Endothelial cell (in vitro differentiated cells): ENCODE results near the gene EFTUD2. TPM values are rescaled to one million over a fixed set of nuclear protein-coding genes. Genes with fewer than 3 reads are reported as not detected.

Experiments
- DNase-seq: peaks from one replicate; pipeline ENCODE4 v3.0.0; 2021; ENCODE audit warnings: low spot score
- H3K27ac Mint-ChIP-seq: one replicate; pipeline ENCODE4 v1.8.0; 2021; ENCODE audit warnings: mixed read lengths, inconsistent platforms; ENCODE audit not compliant: unreplicated experiment
- H3K27me3 Mint-ChIP-seq: one replicate; pipeline ENCODE4 v1.8.0; 2021; ENCODE audit warnings: mild to moderate bottlenecking, moderate library complexity, mixed read lengths, inconsistent platforms; ENCODE audit not compliant: unreplicated experiment
- H3K36me3 Mint-ChIP-seq: one replicate; pipeline ENCODE4 v1.8.0; 2021; ENCODE audit warnings: mild to moderate bottlenecking, low read depth, mixed read lengths, inconsistent platforms; ENCODE audit not compliant: unreplicated experiment
- H3K4me1 Mint-ChIP-seq: one replicate; pipeline ENCODE4 v1.8.0; 2021; ENCODE audit warnings: mild to moderate bottlenecking, mixed read lengths, inconsistent platforms; ENCODE audit not compliant: unreplicated experiment
- H3K4me3 Mint-ChIP-seq: one replicate; pipeline ENCODE4 v1.8.0; 2021; ENCODE audit warnings: mild to moderate bottlenecking, mixed read lengths, inconsistent platforms; ENCODE audit not compliant: unreplicated experiment
- H3K9me3 Mint-ChIP-seq: one replicate; pipeline ENCODE4 v1.8.0; 2021; ENCODE audit warnings: mixed read lengths, inconsistent platforms; ENCODE audit not compliant: unreplicated experiment
- total RNA-seq: library from RNA; stranded (reverse); fragmentation: NEBNext Ultra II Directional; extraction: Animal tissue kit (Norgen Biotek cat#: 25700); gene quantifications from one replicate; pipeline ENCODE4 v1.2.1, GENCODE V29; 2021; ENCODE audit not compliant: unreplicated experiment
- TF ChIP-seq, protein P1 (sequence below): fragments of 200-600 bp; sonication (generic); IDR thresholded peaks from one replicate; pipeline ENCODE4 v1.5.0; 2021; ENCODE audit warnings: antibody characterized with exemption; ENCODE audit not compliant: unreplicated experiment

Gene EFTUD2
- total RNA-seq, 1 donor from 2014 or later: 154 TPM

DNA sequence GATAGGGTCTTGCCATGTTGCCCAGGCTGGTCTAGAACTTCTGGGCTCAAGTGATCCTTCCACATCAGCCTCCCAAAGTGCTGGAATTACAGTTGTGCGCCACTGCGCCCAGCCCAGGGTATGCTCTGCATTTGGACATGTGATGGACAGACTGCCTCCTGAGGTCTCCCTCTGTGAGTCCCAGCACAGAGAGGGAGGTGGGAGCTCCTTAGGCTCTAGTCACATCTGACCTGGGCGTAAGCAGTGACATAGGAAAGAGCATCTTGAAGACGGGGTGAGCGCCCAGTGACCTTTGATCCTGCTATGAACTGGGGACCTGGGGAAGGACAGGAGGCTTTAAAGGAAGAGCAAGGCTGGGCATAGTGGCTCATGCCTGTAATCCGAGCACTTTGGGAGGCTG, 18.2 kb upstream of the EFTUD2 start:
- Mint-ChIP-seq H3K36me3 (peaks cover 4% of the 10 kb centered on the region), H3K9me3 (no peaks in the 10 kb centered on the region), H3K27ac (no peak overlapping the region), H3K4me1 (peaks cover 7% of the 10 kb centered on the region), H3K27me3 (peaks cover 11% of the 10 kb centered on the region), H3K4me3 (no peak overlapping the region)
- TF ChIP-seq, protein P1, sequence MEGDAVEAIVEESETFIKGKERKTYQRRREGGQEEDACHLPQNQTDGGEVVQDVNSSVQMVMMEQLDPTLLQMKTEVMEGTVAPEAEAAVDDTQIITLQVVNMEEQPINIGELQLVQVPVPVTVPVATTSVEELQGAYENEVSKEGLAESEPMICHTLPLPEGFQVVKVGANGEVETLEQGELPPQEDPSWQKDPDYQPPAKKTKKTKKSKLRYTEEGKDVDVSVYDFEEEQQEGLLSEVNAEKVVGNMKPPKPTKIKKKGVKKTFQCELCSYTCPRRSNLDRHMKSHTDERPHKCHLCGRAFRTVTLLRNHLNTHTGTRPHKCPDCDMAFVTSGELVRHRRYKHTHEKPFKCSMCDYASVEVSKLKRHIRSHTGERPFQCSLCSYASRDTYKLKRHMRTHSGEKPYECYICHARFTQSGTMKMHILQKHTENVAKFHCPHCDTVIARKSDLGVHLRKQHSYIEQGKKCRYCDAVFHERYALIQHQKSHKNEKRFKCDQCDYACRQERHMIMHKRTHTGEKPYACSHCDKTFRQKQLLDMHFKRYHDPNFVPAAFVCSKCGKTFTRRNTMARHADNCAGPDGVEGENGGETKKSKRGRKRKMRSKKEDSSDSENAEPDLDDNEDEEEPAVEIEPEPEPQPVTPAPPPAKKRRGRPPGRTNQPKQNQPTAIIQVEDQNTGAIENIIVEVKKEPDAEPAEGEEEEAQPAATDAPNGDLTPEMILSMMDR: no peak
- DNase-seq: no peak

DNA sequence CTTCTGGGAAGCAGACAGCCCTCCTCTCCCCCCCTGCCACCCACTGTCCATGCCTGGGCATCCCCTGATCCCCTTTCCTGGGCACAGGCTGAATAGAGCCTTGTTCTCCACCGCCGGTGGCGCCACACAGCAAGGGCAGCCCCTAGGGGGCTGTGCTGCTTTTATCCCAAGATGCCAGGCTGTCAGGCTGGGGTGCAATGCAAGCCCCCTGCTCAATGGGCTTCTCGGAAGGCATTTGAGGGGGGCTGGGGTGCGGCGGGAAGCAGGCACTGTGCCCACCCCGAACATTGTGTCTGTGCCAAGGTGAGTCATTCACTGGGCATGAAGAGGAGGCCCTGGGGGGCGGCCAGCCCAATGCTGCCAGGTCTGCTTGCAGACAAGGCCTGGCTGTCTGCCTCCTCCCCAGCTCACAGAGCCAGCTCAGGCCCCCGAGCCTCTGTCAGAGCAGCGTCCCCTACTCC, 17.6 kb upstream of the EFTUD2 start:
- Mint-ChIP-seq H3K4me1 (peaks cover 9% of the 10 kb centered on the region), H3K27ac (no peak overlapping the region), H3K27me3 (peaks cover 10% of the 10 kb centered on the region), H3K4me3 (no peak overlapping the region), H3K9me3 (no peaks in the 10 kb centered on the region), H3K36me3 (peaks cover 4% of the 10 kb centered on the region)
- DNase-seq: no peak
- TF ChIP-seq, protein P1: no peak

DNA sequence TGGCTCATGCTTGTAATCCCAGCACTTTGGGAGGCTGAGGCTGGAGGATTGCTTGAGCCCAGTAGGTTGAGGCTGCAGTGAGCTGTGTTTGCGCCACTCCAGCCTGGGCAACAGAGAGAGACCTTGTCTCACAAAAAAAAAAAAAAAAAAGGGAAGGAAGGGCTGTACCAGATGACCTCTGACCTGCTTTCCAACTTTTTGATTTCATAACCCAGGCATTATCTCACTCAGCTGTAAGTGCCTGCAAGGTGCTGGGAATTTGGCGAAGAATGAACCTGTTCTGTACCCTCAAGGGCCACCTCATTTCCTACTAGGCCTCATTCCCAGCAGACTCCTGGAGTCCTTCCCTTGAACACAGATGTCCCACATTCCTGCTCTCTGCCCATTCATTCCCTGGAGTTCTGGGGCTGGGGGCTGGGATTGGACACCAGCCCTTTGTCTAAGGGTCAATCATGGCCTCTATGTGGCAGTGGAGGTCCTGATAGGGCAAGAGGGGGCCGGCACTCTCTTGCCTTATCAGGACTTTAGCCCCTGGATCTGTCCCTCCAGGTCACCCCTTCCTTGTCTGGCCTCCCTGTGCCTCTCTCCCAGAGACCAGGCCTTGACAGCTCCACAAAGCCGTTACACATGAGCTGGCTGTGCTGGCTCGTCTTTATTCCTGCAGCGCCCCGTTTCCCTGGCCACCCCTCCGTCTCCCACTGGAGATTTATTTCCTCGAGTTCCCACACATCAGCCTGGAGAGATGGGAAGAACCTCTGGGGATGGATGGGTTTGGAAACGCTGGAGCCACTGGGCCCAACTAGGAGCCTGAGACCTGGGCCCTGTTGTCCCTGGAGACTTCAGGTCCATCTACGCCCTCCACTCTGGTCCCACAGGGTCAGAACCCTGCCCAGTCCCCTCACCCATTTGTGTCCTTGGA, 16.9 kb upstream of the EFTUD2 start:
- Mint-ChIP-seq H3K4me3 (no peak overlapping the region), H3K9me3 (no peaks in the 10 kb centered on the region), H3K36me3 (peaks cover 4% of the 10 kb centered on the region), H3K27ac (no peak overlapping the region), H3K27me3 (peaks cover 10% of the 10 kb centered on the region), H3K4me1 (peaks cover 9% of the 10 kb centered on the region)
- DNase-seq: no peak
- TF ChIP-seq, protein P1: no peak

DNA sequence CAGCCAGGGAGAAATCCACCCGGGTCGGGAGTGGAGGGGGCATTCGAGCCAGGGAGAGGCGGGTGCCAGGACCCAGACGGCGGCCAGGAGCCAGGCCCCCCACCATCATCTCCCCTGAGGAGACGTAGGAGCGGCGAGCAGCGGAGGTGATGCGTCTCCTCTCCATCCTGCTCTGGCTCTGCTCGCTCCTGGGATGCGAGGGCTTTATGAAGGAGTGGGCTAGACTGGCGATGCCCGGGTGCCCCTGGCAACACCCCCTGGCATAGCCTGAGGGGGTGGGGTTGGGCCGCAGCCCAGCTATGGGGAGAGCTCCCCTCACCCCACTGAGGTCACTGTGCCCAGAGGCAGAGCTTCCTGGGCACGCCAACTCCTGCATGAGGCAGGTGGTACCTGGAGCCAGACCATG, 16.1 kb upstream of the EFTUD2 start, which contains the start of gene GFAP:
GFAP (minus strand) TSS at position 180 of the 406 bp plus-strand sequence; CDS start at position 166, 14 bp downstream.
- Mint-ChIP-seq H3K27me3 (peaks cover 10% of the 10 kb centered on the region), H3K9me3 (no peaks in the 10 kb centered on the region)

More for the DNA sequence above, 16.1 kb upstream of the EFTUD2 start, which contains the start of gene GFAP:
- Mint-ChIP-seq H3K27ac (no peak within 1 kb of the TSS), H3K4me1 (peaks cover 12% of the 10 kb centered on the region), H3K4me3 (peak within 1 kb of the TSS; percentile 19), H3K36me3 (peaks cover 4% of the 10 kb centered on the region)
- TF ChIP-seq, protein P1: no peak
- DNase-seq: no peak
